ENCODE data around the gene PTGES. TPM values are rescaled to one million over a fixed set of nuclear protein-coding genes. Genes with fewer than 3 reads are reported as not detected.
"Not testable (repeated sequence)": the region's sequence is repeated elsewhere in the genome, so short reads cannot be mapped to it uniquely, and the experiment has no call there.

PTGES gene
- total RNA-seq, result 23.3 TPM

DNA sequence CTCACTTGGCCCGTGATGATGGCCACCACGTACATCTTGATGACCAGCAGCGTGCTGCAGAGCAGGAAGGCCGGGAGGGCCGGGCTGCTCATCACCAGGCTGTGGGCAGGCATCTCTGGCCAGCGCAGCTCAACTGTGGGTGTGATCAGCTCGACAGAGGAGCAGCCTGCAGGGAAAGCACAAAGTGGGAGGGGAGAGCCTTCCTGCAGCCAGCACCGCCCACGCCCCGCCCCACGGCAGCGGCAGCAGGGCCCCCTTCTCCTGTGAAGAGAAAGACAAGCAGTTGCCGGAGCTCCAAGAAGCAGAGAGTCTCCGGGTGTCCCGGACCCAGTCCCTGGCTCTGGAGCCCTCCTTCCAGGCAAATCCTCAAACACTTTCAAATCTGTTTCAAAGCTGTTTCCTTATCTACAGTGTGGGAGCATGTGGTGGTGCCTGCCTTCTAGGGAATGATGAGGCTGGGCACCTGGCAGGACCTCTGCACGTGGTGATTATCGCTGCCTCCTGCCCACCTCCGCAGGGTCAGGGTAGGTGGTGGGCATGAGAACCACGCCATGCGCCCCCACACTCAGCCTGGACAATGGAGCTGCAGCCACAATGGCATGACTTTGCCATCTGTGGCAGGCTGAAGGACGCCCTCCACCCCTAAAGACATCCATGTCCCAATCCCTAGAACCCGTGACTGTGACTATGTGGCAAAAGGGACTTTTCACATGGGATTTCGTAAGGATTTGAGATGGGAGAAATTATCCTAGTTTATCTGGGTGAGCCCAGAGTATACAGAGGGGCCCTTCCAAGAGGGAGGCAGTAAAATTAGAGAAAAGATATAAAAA, at the start of gene PTGES:
Gene PTGES (minus strand): TSS at position 143 of the 830 bp plus-strand sequence. CDS start 30 bp downstream, at position 113.
- DNase-seq (ENCODE audit: low spot score), result peak; percentile 85
- ATAC-seq, result peak; percentile 96
- intact Hi-C loops (cut with DNase I), result no loop called here

- no peak for DNase-seq (ENCODE audit: low spot score)
- ATAC-seq, result no peak
Observed at GRCh38 chr9:129801504-129801903, 48.7 kb upstream of the PTGES start.

GRCh38 chr9:129798973-129799372, 46.1 kb upstream of the PTGES start:
- no peak for DNase-seq (ENCODE audit: low spot score)
- no peak for ATAC-seq
- intact Hi-C loops (cut with DNase I), result no loop called here

More at GRCh38 chr9:129801504-129801903, 48.7 kb upstream of the PTGES start:
- intact Hi-C loops (cut with DNase I), result no loop called here

DNA sequence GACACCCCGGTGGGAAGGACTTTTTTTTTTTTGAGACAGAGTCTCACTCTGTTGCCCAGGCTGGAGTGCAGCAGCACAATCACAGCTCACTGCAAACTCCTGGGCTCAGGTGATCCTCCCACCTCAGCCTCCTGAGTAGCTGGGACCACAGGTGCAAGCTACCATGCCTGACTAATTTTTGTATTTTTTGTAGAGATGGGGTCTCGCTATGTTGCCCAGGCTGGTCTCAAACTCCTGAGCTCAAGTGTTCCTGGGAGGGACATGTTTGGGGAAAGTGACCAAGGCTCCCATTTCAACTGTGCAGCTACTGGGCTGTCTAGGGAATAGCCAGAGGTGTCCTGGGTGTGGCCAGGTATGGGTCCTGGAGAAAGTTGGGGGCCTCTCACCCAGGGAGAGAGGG, 43.2 kb upstream of the PTGES start:
- ATAC-seq; DNase-seq (ENCODE audit: low spot score); intact Hi-C loops (cut with DNase I): not testable (repeated sequence)

GRCh38 chr9:129794549-129794948, 41.7 kb upstream of the PTGES start:
- no peak for ATAC-seq
- intact Hi-C loops (cut with DNase I), result no loop called here
- DNase-seq (ENCODE audit: low spot score), result no peak

DNA sequence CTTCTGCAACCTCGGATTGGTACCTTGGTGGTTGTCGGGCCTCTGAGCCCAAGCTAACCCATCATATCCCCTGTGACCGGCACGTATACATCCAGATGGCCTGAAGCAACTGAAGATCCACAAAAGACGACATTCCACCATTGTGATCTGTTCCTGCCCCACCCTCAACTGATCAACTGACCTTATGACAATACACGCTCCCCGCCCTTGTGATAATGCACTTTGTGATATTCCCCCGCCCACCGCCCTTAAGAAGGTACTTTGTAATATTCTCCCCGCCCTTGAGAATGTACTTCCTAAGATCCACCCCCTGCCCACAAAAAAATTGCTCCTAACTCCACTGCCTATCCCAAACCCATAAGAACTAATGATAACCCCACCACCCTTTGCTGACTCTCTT, 33.6 kb upstream of the PTGES start:
- no peak for DNase-seq (ENCODE audit: low spot score)
- ATAC-seq, result no peak
- intact Hi-C loops (cut with DNase I), result no loop called here

- intact Hi-C loops (cut with DNase I), result no loop called here
- DNase-seq (ENCODE audit: low spot score) (no peak), ATAC-seq (no peak)
Observed at GRCh38 chr9:129785866-129786265, 33.0 kb upstream of the PTGES start.

DNA sequence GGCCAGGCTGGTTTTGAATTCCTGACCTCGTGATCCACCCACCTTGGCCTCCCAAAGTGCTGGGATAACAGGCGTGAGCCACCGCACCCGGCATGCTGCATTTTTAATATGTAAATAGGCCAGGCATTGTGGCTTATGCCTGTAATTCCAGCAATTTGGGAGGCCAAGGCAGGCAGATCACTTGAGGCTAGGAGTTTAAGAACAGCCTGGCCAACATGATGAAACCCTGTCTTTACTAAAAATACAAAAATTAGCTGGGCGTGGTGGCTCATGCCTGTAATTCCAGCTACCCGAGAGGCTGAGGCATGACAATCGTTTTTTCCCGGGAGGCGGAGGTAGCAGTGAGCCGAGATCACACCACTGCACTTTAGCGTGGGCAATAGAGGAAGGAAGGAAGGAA, 32.1 kb upstream of the PTGES start:
- intact Hi-C loops (cut with DNase I), result loop anchor here (5.0 kb wide), 2 partner anchors 43 to 143 kb away; partner anchors contain the start of gene ASB6
- ATAC-seq; DNase-seq (ENCODE audit: low spot score): not testable (repeated sequence)

DNA sequence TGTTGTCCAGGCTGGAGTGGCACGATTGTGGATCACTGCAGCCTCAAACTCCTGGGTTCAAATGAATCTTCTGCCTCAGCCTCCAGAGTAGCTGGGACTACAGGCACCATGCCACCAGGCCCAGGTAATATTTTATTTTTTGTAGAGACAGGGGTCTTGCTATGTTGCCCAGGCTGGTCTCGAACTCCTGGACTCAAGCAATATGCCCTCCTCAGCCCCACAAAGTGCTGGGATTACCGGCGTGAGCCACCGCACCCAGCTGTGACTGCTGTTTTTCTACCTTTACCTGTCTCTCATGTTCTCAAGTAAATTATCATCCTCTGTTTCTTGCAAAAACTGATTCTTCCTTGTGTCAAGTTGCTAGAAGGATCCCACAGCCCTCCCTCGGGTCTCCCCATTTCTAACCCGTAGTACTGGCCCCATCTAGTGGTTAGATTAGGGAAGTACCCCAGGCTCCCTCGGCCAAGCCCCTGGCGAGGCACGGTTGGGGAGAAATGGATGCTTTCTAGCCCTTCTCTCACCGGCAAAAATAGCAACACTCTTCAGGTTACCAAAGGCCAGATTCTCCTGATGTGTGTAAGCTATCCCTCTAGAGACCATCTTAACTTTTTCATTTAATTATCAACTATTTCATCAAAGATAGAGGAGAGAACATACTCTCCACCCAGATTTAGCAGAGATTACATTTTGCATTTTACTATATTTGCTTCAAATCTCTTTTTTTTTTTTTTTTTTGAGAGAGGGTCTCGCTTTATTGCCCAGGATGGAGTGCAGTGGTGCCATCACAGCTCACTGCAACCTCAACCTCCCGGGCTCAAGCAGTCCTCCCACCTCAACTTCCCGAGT, 30.9 kb upstream of the PTGES start:
- ATAC-seq, result peak; percentile 93
- peak; percentile 86 for DNase-seq (ENCODE audit: low spot score)
- intact Hi-C loops (cut with DNase I), result loop anchor here (5.0 kb wide), 2 partner anchors 41 to 141 kb away; partner anchors contain the start of gene ASB6

DNA sequence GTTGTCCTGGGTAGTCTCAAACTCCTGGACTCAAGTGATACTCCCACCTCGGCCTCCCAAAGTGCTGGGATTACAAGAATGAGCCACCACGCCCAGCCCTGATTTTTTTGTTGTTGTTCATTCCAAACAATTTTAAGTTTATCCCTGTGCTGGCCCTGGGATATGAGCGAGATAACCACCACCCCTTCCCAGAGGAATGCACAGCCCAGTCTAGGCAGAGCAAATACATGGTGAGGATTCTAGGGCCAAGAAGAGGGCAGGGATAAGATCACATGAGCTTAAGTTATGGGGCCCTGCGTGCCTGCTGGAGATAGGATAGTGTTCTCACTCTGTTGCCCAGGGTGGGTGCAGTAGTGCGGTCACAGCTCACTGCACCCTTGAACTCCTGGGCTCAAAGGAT, 29.1 kb upstream of the PTGES start:
- DNase-seq (ENCODE audit: low spot score) (no peak), ATAC-seq (no peak)
- intact Hi-C loops (cut with DNase I), result loop anchor here (5.0 kb wide), 2 partner anchors 40 to 140 kb away; partner anchors contain the start of gene ASB6

DNA sequence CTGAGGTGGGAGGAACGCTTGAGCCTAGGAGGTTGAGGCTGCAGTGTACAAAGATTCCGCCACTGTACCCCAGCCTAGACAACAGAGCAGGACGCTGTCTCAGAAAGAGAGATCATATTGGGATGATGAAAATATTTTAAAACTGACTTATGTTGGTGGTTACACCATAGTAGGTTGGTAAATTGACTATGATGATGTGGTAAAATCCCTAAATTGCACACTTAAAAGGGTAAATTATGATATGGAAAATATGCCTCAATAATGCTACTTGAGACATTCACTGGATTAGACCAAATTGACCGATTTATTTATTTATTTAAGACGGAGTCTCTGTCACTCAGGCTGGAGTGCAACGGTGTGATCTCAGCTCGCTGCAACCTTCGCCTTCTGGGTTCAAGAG, 28.3 kb upstream of the PTGES start:
- DNase-seq (ENCODE audit: low spot score), result no peak
- ATAC-seq, result no peak
- intact Hi-C loops (cut with DNase I), result loop anchor here (5.0 kb wide), 2 partner anchors 39 to 139 kb away; partner anchors contain the start of gene ASB6

DNA sequence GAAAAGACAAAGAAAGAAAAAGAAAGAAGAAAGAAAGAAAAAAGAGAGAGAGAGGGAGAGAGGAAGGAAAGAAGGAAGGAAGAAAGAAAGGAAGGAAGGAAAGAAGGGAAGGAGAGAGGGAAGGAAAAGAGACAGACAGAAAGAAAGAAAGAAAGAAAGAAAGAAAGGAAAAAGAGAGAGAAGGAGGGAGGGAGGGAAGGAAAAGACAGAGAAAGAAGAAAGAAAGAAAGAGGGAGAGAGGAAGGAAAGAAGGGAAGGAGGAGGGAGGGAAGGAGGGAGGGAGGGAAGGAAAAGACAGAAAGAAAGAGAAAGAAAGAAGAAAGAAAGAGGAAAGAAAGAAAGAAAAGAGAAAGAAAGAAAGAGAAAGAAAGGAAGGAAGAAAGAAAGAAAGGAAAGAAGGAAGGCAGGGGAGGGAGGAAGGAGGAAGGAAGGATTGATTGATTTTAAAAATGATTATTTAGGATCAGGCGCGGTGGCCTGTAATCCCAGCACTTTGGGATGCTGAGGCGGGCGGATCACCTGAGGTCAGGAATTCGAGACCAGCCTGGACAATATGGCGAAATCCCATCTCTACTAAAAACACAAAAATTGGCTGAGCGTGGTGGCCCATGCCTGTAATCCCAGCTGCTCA, 26.8 kb upstream of the PTGES start:
- intact Hi-C loops (cut with DNase I), result loop anchor here (5.0 kb wide), 2 partner anchors 37 to 137 kb away; partner anchors contain the start of gene ASB6
- no peak for DNase-seq (ENCODE audit: low spot score)
- no peak for ATAC-seq

- no peak for ATAC-seq
- no peak for DNase-seq (ENCODE audit: low spot score)
- intact Hi-C loops (cut with DNase I), result no loop called here
Observed at GRCh38 chr9:129778469-129778868, 25.6 kb upstream of the PTGES start.

- no peak for DNase-seq (ENCODE audit: low spot score)
- no peak for ATAC-seq
- intact Hi-C loops (cut with DNase I), result no loop called here
Observed at GRCh38 chr9:129777769-129778130, 24.9 kb upstream of the PTGES start.

GRCh38 chr9:129776938-129777768, 24.3 kb upstream of the PTGES start:
- intact Hi-C loops (cut with DNase I), result no loop called here
- peak; percentile 96 for ATAC-seq
- DNase-seq (ENCODE audit: low spot score), result peak; percentile 98

DNA sequence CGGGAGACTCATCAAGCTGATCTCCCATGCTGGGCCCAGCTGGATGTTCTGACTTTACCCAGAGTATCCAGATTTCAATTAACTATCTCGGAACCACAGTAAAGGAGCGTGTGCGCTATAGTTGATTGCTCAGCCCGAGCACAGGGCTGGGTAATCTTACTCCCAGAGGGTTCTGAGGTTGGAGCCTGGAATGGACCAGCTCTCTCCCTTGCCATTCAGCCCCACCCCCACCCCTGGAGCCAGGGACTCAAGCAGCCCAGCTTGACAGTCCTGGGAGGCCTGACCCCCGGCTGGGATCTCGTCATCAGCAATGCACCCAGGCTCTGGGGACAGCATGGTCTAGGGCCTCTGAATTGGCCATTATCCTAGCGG, 23.7 kb upstream of the PTGES start:
- ATAC-seq, result peak; percentile 27
- intact Hi-C loops (cut with DNase I), result no loop called here
- no peak for DNase-seq (ENCODE audit: low spot score)

GRCh38 chr9:129776096-129776495, 23.3 kb upstream of the PTGES start:
- intact Hi-C loops (cut with DNase I); ATAC-seq; DNase-seq (ENCODE audit: low spot score): not testable (repeated sequence)

DNA sequence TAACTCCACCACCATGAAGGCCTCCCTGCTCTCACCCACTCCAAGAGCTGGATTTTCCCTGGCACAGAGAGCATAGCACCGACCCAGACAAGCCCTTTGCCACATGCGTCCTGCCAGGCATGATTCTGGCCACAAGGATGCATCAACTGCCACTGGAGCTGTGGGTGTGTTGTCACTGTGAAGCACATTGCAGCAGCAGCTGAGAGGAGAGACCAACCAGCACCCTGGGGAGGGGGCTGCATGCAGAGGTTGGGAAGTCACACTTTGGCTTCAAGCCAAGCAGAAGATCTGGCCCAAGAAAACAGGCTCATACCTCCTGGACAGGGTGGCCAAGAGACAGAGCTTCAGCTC, 22.6 kb upstream of the PTGES start:
- intact Hi-C loops (cut with DNase I), result no loop called here
- DNase-seq (ENCODE audit: low spot score) (no peak), ATAC-seq (no peak)
